Activated CD8-positive, alpha-beta memory T cell treated with anti-CD3 and anti-CD28 coated beads for 24 hours (primary cell): ENCODE data around the gene WDR89.
"Not testable (repeated sequence)": the region's sequence is repeated elsewhere in the genome, so short reads cannot be mapped to it uniquely, and the experiment has no call there.

Source experiments
- DNase-seq: peaks from one replicate; pipeline ENCODE4 v3.0.0-alpha.2; 2020

Gene WDR89

GRCh38 chr14:63594455-63595372 is 47.0 kb downstream of the WDR89 start:
- no peak for DNase-seq

- not testable (repeated sequence) for DNase-seq
Observed at GRCh38 chr14:63583046-63583445, 58.6 kb downstream of the WDR89 start.

GRCh38 chr14:63581491-63581890 is 60.2 kb downstream of the WDR89 start:
- DNase-seq, result no peak

GRCh38 chr14:63578300-63578699 is 63.4 kb downstream of the WDR89 start:
- DNase-seq, result no peak

GRCh38 chr14:63573581-63573980 is 68.1 kb downstream of the WDR89 start:
- no peak for DNase-seq

- DNase-seq, result no peak
Observed at GRCh38 chr14:63565448-63565847, 76.2 kb downstream of the WDR89 start.

GRCh38 chr14:63564318-63564717 is 77.4 kb downstream of the WDR89 start:
- DNase-seq, result no peak

GRCh38 chr14:63563370-63564026 is 78.2 kb downstream of the WDR89 start:
- no peak for DNase-seq

- DNase-seq, result no peak
Observed at GRCh38 chr14:63562405-63562804, 79.3 kb downstream of the WDR89 start.

GRCh38 chr14:63555572-63555971 is 86.1 kb downstream of the WDR89 start:
- DNase-seq, result no peak

GRCh38 chr14:63551332-63551731 is 90.3 kb downstream of the WDR89 start:
- no peak for DNase-seq

GRCh38 chr14:63547798-63548335 is 93.8 kb downstream of the WDR89 start:
- DNase-seq, result no peak
